Small intestine (tissue), 7 donors: ENCODE data around the gene CYP4A22. TPM values are rescaled to one million over a fixed set of nuclear protein-coding genes. Genes with fewer than 3 reads are reported as not detected.
"Not testable (repeated sequence)": the region's sequence is repeated elsewhere in the genome, so short reads cannot be mapped to it uniquely, and the experiment has no call there.

Source experiments
- DNase-seq, 2 donors: peaks; one replicate each; pipeline versions ENCODE4 v3.0.0 to v3.0.0-alpha.2; 2013
- FAIRE-seq: peaks from 2 replicates; lab custom pipeline; 2012; peaks lifted over from hg19 to GRCh38; lab: Jason Lieb, UNC
- H3K27ac ChIP-seq, 3 donors: one replicate each; pipeline ENCODE4 v1.5.1; 2013; ENCODE audit warnings: low read length in 2 of 3, mild to moderate bottlenecking in 2 of 3, control low read depth in 1 of 3, inconsistent platforms in 1 of 3, low read depth in 1 of 3, moderate library complexity in 1 of 3
- H3K27me3 ChIP-seq, 3 donors: one replicate each; pipeline ENCODE4 v1.6.1; 2013; ENCODE audit warnings: low read length in 3 of 3, inconsistent platforms in 1 of 3; ENCODE audit not compliant: control insufficient read depth in 3 of 3, insufficient read depth in 3 of 3
- H3K36me3 ChIP-seq, 3 donors: one replicate each; pipeline ENCODE4 v1.6.1; 2013; ENCODE audit warnings: low read length in 3 of 3, inconsistent platforms in 1 of 3, low read depth in 1 of 3, mild to moderate bottlenecking in 1 of 3, moderate library complexity in 1 of 3; ENCODE audit not compliant: control insufficient read depth in 3 of 3, insufficient read depth in 2 of 3
- H3K4me1 ChIP-seq, 3 donors: one replicate each; pipeline ENCODE4 v1.6.1; 2013; ENCODE audit warnings: low read length in 2 of 3, inconsistent platforms in 1 of 3, low read depth in 1 of 3, mild to moderate bottlenecking in 1 of 3, moderate library complexity in 1 of 3; ENCODE audit not compliant: control insufficient read depth in 3 of 3, insufficient read depth in 2 of 3
- H3K4me3 ChIP-seq, 3 donors: one replicate each; pipeline ENCODE4 v1.5.1; 2013; ENCODE audit warnings: low read length in 3 of 3, control low read depth in 1 of 3, inconsistent platforms in 1 of 3, low read depth in 1 of 3, mild to moderate bottlenecking in 1 of 3, moderate library complexity in 1 of 3
- H3K9me3 ChIP-seq, 2 donors: one replicate each; pipeline ENCODE4 v1.6.1; 2013; ENCODE audit warnings: low read depth in 1 of 2, low read length in 1 of 2; ENCODE audit not compliant: control insufficient read depth in 2 of 2, insufficient read depth in 1 of 2
- WGBS, 3 donors: extraction: QIAGEN DNeasy Blood & Tissue Kit; methylation state at CpG; one replicate each; pipeline ENCODE4 v1.1.7; 2013; 5-methylcytosine and 5-hydroxymethylcytosine counted together
- polyA plus RNA-seq, 4 donors: library from polyadenylated mRNA; stranded (reverse) in 3 of 4; unstranded in 1 of 4; fragments of 200-250 nt in 3 of 4; fragments of 120-200 nt in 1 of 4; gene quantifications; one replicate each; pipeline versions ENCODE4 v1.2.1 to v1.2.3, GENCODE V29; 2013
- donor health status: healthy with polysubstance abuse.
- donor health status: control.
- donor health status: control.
- donor health status: Bipolar disorder and iron deficiency.
- donor health status: healthy.

Gene CYP4A22
- polyA plus RNA-seq, 4 donors = 0.01 to 1.3 (median 0.54) TPM; not detected in 1

DNA sequence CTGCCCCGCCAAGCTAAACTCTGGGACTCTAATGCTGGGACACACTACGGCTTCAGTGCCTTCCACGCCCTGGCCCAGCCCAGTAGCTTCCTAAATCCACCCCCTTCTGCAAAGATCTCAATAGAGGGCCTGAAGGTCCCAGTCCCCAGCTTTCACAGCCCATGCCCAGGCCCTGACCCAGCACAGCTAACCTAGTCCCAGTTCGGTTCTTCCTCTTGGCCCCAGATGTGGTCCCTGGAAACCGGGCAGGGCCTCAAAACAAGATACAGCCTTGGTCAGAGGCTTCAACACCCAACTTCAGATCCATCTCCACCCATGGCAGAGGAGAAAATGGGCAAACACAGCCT lies 53.2 kb downstream of the CYP4A22 start:
- Histone ChIP-seq H3K36me3 (peaks cover 0 to 2% (median 0%) of the 10 kb centered on the region in 3 donors), H3K27ac (peak overlapping the region in 2 of 3 donors; percentile 84 to 90), H3K4me1 (peaks cover 4 to 65% (median 5%) of the 10 kb centered on the region in 3 donors), H3K9me3 (peaks cover 0 to 3% of the 10 kb centered on the region in 2 donors), H3K27me3 (no peaks in the 10 kb centered on the region), H3K4me3 (no peak overlapping the region)
- FAIRE-seq (no peak), DNase-seq (peak in 1 of 2 donors; percentile 24)
- 22 to 44% (median 33%) methylated on average over 5 of the region's 5 CpGs for WGBS, 3 donors

DNA sequence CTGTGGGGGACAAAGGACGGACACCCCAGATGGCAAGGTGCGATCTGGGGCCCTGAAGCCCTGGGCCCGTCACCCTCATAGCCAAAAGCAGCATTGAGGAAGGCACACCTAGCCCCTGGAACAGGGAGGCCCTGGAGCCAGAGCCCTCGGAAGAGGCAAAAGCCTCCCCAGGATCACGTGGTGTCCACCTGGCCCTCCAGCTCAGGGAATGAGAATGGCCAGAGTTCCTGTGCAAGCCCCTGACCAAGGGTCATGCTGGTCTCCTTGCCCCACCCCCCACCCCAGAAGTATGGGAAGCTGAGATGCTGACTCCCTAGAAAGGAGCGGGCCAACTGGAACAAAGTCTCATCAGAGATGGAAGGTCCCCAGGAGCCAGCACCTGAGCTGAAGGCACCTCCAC lies 53.6 kb downstream of the CYP4A22 start:
- no peak for FAIRE-seq
- H3K36me3 ChIP-seq = peaks cover 0 to 2% (median 0%) of the 10 kb centered on the region in 3 donors
- H3K27ac ChIP-seq = peak overlapping the region in 2 of 3 donors; percentile 84 to 90
- H3K9me3 ChIP-seq = peaks cover 0 to under 1% of the 10 kb centered on the region in 2 donors
- DNase-seq = peak in 1 of 2 donors; percentile 52
- no peak overlapping the region for H3K4me3 ChIP-seq
- H3K4me1 ChIP-seq = peaks cover 4 to 65% (median 5%) of the 10 kb centered on the region in 3 donors
- WGBS, 3 donors = 74 to 93% (median 89%) methylated on average over 6 of the region's 6 CpGs
- no peaks in the 10 kb centered on the region for H3K27me3 ChIP-seq

DNA sequence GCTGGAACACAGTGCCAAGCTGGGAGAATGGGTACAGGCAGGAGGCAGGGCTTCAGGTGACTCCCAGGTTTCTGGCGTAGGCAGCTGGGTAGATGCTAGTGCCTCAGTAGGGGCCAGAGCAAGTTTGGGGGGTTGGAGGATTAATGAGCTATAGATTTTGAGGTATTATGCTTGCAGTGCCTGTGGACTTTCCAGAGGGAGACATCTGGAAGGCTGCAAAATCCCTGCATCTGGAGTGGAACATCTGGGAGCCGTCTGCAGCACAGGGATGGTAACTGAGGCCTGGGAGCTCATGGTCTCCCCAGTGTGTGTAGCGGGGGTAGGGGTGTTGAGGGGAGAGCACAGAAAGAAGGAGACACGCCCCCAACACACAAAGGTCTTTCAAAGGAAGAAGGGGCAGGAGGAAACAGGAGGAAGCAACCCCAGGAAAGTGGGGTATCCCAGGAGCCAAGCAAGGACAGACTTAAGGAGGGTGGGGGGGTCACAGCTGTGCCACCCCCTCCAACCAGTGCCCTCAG lies 54.8 kb downstream of the CYP4A22 start:
- Histone ChIP-seq H3K9me3 (no peaks in the 10 kb centered on the region), H3K4me3 (no peak overlapping the region), H3K27me3 (no peaks in the 10 kb centered on the region), H3K4me1 (peaks cover 4 to 57% (median 5%) of the 10 kb centered on the region in 3 donors), H3K36me3 (no peaks in the 10 kb centered on the region), H3K27ac (peak overlapping the region in 2 of 3 donors; percentile 84 to 90)
- DNase-seq = no peak
- FAIRE-seq = no peak
- WGBS, 3 donors = 56 to 61% (median 58%) methylated on average over 3 to 4 of the region's 4 CpGs

DNA sequence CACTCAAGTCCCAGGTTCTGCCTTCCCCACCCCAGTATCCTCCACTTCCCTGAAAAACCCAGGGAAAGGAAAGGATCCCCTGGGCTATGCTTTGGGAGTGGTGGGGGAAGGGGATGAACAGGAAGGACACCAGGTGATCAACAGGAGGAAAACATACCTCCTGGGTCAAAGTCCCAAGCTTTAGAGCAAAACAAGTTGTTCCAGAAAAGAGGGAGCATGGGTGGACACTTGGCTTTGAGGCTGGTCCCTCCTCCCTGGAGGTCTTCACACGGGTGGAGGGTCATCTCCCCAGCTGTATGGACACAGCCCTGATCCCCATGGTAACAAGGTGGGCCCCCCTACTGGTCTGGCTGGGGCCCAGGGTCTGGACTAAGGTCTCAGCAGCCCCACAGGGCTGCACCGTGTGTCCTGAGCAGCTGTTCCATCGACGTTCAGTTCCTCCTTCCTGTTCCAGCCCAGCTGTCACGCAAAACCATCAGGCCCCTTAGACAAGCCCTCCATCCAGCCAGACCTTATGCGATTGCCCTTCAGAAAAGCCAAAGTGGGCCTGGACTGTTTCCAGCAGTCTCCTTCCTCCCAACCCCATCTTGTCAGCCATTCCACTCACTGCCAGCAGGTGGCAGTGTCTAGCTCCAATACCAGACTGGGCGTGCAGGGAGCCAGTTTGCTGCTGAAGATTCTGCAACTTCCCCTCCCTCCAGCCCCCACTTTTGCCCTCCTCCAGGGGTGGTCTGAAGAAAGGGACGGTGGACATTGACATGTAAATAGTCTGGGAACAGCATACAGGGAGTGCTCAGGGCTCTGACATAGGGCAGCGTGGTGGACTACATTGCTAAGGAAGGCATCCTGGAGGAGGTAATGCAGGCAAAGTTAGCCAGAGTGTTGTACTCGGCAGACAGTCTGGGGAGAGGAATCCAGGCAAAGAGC lies 55.5 kb downstream of the CYP4A22 start:
- H3K27ac ChIP-seq = peak overlapping the region in 2 of 3 donors; percentile 84 to 90
- FAIRE-seq = no peak
- no peak overlapping the region for H3K4me3 ChIP-seq
- no peaks in the 10 kb centered on the region for H3K9me3 ChIP-seq
- DNase-seq = peak; percentile 73 to 92
- peaks cover 4 to 50% (median 5%) of the 10 kb centered on the region in 3 donors for H3K4me1 ChIP-seq
- no peaks in the 10 kb centered on the region for H3K36me3 ChIP-seq
- H3K27me3 ChIP-seq = no peaks in the 10 kb centered on the region
- WGBS, 3 donors = 4 to 13% (median 10%) methylated on average over 10 of the region's 10 CpGs

DNA sequence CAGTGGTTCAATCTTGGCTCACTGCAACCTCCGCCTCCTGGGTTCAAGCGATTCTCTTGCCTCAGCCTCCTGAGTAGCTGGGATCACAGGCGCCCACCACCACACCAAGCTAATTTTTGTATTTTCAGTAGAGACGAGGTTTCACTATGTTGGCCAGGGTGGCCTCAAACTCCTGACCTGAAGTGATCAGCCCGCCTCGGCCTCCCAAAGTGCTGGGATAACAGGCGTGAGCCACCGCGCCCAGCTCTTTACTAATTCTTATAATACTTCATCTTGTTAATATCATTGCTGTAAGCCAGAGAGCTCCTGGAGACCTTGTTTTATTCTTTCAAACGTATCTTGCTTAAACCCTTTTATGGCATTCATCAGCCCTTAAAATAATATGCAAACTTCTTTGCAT lies 56.3 kb downstream of the CYP4A22 start:
- H3K4me3 ChIP-seq, H3K27me3 ChIP-seq, H3K36me3 ChIP-seq, H3K9me3 ChIP-seq, H3K27ac ChIP-seq, DNase-seq, FAIRE-seq: not testable (repeated sequence)
- 88 to 90% (median 90%) methylated on average over 10 of the region's 10 CpGs for WGBS, 3 donors
- peaks cover 2 to 42% (median 5%) of the 10 kb centered on the region in 3 donors for H3K4me1 ChIP-seq

GRCh38 chr1:47194311-47194710 lies 57.1 kb downstream of the CYP4A22 start:
- no peaks in the 10 kb centered on the region for H3K36me3 ChIP-seq
- no peak overlapping the region for H3K4me3 ChIP-seq
- peaks cover 2 to 39% (median 5%) of the 10 kb centered on the region in 3 donors for H3K4me1 ChIP-seq
- H3K27ac ChIP-seq = no peak overlapping the region
- FAIRE-seq (no peak), DNase-seq (no peak)
- H3K9me3 ChIP-seq = no peaks in the 10 kb centered on the region
- no peaks in the 10 kb centered on the region for H3K27me3 ChIP-seq

- FAIRE-seq, H3K36me3 ChIP-seq, H3K27ac ChIP-seq, H3K27me3 ChIP-seq, H3K9me3 ChIP-seq, H3K4me3 ChIP-seq, DNase-seq: not testable (repeated sequence)
- H3K4me1 ChIP-seq = peaks cover 0 to 23% (median 2%) of the 10 kb centered on the region in 3 donors
- WGBS, 3 donors = 84 to 95% (median 91%) methylated on average over 9 of the region's 9 CpGs
These were observed 58.7 kb downstream of the CYP4A22 start for GRCh38 chr1:47195981-47196380.

DNA sequence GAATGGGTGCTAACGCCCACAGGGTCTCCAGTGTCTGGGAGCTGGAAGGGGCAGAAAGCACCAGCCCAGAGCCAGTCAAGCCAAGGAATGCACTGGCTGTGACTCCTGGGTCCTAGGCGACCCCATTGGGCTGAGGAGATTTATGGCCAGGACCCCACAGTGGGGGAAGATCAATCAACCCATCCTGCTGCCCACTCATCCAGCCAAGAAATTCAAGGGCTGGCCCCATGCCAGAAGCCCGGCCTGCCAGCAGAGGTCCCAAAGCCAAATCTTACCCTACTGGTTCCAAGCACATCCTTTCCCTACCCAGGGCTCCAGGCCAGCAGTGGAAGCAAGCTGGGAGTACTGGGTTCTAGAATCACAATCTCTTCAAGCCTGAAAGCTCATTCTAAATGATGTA lies 59.4 kb downstream of the CYP4A22 start:
- H3K27me3 ChIP-seq = peaks cover 0 to 8% (median 0%) of the 10 kb centered on the region in 3 donors
- no peaks in the 10 kb centered on the region for H3K9me3 ChIP-seq
- H3K36me3 ChIP-seq = no peaks in the 10 kb centered on the region
- no peak overlapping the region for H3K4me3 ChIP-seq
- WGBS, 3 donors = 59 to 65% (median 63%) methylated on average over 3 of the region's 3 CpGs
- DNase-seq = no peak
- no peak for FAIRE-seq
- peaks cover 0 to 16% (median 2%) of the 10 kb centered on the region in 3 donors for H3K4me1 ChIP-seq
- no peak overlapping the region for H3K27ac ChIP-seq
